ENCODE measurements around the gene SCN2B.

Gene SCN2B

DNA sequence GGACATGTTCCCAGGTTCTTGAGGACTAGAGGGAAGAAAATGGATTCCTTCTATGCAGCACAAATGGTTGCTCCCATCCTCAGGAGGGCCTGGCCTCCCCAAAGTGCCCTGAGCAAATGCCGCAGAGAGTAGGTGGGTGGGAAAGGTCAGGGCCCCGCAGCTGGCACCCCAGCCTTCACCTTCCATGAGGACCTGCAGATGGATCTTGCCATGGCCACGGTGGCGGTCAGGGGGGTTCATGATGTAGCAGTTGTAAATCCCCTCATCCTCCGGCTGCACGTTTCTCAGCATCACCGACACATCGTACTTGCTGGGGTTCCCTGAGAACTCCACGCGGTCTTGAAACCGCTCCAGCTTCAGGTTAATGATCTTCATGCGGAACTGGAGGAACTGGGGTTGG is 8.5 kb downstream of the SCN2B start:
- H3K27ac ChIP-seq (ENCODE audit: low read length) = no peak overlapping the region
- no peak for DNase-seq (ENCODE audit: low read depth, low spot score)
- no peak overlapping the region for H3K4me3 ChIP-seq (ENCODE audit: low read length)
- H3K36me3 ChIP-seq (ENCODE audit: control insufficient read depth, insufficient read depth, low read length) = no peaks in the 10 kb centered on the region
- peaks cover 17% of the 10 kb centered on the region for H3K27me3 ChIP-seq (ENCODE audit: control insufficient read depth, insufficient read depth, low read length)
- WGBS (ENCODE audit: insufficient coverage, insufficient read length) = no CpG with 5 or more reads among the region's 12 CpGs
- H3K9me3 ChIP-seq (ENCODE audit: control insufficient read depth, insufficient read depth, low read length) = no peaks in the 10 kb centered on the region
- peaks cover 13% of the 10 kb centered on the region; the same call in 1 of the 2 replicates for H3K4me1 ChIP-seq (ENCODE audit: control insufficient read depth, insufficient read depth, low read length)

DNA sequence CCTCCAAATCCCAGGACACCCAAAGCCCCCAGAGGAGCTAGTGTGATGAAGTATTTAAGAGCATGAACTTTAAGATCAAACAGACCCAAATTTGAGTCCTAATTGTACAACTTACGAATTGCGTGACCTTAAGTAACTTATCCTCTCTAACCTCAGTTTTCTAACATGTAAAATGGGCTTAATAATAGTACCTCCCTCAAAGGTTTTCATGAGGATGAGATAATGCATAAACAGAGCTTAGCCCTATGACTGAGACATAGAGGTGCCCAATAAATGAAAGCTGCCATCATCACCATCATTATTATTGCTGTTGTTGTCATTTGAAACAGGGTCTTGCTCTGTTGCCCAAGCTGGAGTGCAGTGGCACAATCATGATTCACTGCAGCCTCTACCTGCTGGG is 9.2 kb downstream of the SCN2B start:
- no peaks in the 10 kb centered on the region for H3K36me3 ChIP-seq (ENCODE audit: control insufficient read depth, insufficient read depth, low read length)
- no peak overlapping the region for H3K27ac ChIP-seq (ENCODE audit: low read length)
- DNase-seq (ENCODE audit: low read depth, low spot score) = no peak
- H3K9me3 ChIP-seq (ENCODE audit: control insufficient read depth, insufficient read depth, low read length) = no peaks in the 10 kb centered on the region
- no peak overlapping the region for H3K4me3 ChIP-seq (ENCODE audit: low read length)
- peaks cover 16% of the 10 kb centered on the region for H3K27me3 ChIP-seq (ENCODE audit: control insufficient read depth, insufficient read depth, low read length)
- H3K4me1 ChIP-seq (ENCODE audit: control insufficient read depth, insufficient read depth, low read length) = peaks cover 13% of the 10 kb centered on the region; the same call in 1 of the 2 replicates
- WGBS (ENCODE audit: insufficient coverage, insufficient read length) = no CpG with 5 or more reads among the region's 2 CpGs

DNA sequence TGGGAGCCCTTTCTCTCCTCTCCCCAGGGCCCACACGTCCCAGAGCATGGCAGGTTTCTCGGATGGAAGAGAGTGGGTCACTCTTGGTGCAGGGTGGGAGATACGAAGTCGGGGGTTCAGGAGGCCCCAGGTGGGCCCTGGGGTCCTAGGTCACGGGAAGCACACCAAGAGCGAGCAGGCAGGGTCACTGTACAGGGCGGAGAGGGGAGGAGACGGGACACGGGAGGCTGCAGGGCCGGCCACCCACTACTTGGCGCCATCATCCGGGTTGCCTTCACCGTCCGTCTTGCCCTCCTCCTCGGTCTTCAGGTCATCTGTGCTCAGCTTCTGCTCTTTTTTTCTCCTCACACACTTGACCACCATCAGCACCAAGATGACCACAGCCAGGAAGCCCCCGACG is 9.8 kb downstream of the SCN2B start:
- H3K27me3 ChIP-seq (ENCODE audit: control insufficient read depth, insufficient read depth, low read length) = peaks cover 17% of the 10 kb centered on the region
- no peak overlapping the region for H3K4me3 ChIP-seq (ENCODE audit: low read length)
- no CpG with 5 or more reads among the region's 17 CpGs for WGBS (ENCODE audit: insufficient coverage, insufficient read length)

DNA sequence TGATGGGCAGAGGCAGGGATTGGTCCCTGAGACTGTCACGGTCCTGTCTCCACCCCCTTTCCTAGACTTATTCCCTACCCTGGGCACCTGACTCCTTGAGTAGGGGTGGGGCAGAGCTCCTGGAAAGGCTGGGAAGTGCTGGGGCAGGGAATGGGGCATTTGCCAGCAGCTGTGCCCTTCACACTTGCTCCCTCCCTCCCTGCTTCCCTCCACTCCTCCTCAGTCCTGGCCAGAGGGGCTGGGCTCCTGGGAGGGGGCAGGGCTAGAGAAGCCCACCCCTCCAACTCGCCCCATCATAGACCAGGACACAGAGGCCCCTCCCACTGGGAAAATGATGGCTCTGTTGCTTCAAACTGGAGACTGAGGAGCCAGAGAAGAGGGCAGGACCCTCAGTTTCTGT is 11.6 kb downstream of the SCN2B start:
- DNase-seq (ENCODE audit: low read depth, low spot score) = no peak
- Histone ChIP-seq H3K4me1 (ENCODE audit: control insufficient read depth, insufficient read depth, low read length) (peaks cover 6% of the 10 kb centered on the region; the same call in 1 of the 2 replicates), H3K9me3 (ENCODE audit: control insufficient read depth, insufficient read depth, low read length) (no peaks in the 10 kb centered on the region), H3K27ac (ENCODE audit: low read length) (no peak overlapping the region), H3K4me3 (ENCODE audit: low read length) (no peak overlapping the region), H3K27me3 (ENCODE audit: control insufficient read depth, insufficient read depth, low read length) (peaks cover 3% of the 10 kb centered on the region; the same call in 1 of the 2 replicates), H3K36me3 (ENCODE audit: control insufficient read depth, insufficient read depth, low read length) (no peaks in the 10 kb centered on the region)
- no CpG with 5 or more reads among the region's 2 CpGs for WGBS (ENCODE audit: insufficient coverage, insufficient read length)

More for the DNA sequence above, 9.8 kb downstream of the SCN2B start:
- no peak for DNase-seq (ENCODE audit: low read depth, low spot score)
- Histone ChIP-seq H3K9me3 (ENCODE audit: control insufficient read depth, insufficient read depth, low read length) (no peaks in the 10 kb centered on the region), H3K36me3 (ENCODE audit: control insufficient read depth, insufficient read depth, low read length) (no peaks in the 10 kb centered on the region), H3K4me1 (ENCODE audit: control insufficient read depth, insufficient read depth, low read length) (peaks cover 11% of the 10 kb centered on the region; the same call in 1 of the 2 replicates), H3K27ac (ENCODE audit: low read length) (no peak overlapping the region)

DNA sequence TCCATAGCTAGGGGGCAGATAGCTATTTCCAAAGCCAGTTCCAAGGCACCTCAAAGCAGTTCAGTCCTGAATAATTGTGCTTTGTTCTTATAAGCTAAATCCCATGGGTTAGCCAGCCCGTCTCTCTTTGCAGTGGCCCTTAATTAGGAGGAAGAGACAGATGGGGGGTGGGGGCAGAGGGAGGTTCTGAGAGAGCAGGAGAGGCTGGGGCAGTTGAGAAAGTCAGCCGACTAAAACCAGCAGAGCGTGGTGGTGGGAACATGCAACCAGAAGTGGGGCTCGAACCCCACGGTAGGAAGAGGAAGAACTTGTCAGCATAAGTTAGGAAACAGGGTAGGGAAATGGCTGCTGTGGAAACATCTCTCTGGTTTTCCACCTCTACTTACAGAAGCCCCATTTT is 12.9 kb downstream of the SCN2B start:
- Histone ChIP-seq H3K4me3 (ENCODE audit: low read length) (no peak overlapping the region), H3K27ac (ENCODE audit: low read length) (no peak overlapping the region), H3K36me3 (ENCODE audit: control insufficient read depth, insufficient read depth, low read length) (no peaks in the 10 kb centered on the region), H3K27me3 (ENCODE audit: control insufficient read depth, insufficient read depth, low read length) (peaks cover 2% of the 10 kb centered on the region; the same call in 1 of the 2 replicates), H3K9me3 (ENCODE audit: control insufficient read depth, insufficient read depth, low read length) (no peaks in the 10 kb centered on the region), H3K4me1 (ENCODE audit: control insufficient read depth, insufficient read depth, low read length) (peaks cover 6% of the 10 kb centered on the region; the same call in 1 of the 2 replicates)
- no CpG with 5 or more reads among the region's 5 CpGs for WGBS (ENCODE audit: insufficient coverage, insufficient read length)
- DNase-seq (ENCODE audit: low read depth, low spot score) = no peak

DNA sequence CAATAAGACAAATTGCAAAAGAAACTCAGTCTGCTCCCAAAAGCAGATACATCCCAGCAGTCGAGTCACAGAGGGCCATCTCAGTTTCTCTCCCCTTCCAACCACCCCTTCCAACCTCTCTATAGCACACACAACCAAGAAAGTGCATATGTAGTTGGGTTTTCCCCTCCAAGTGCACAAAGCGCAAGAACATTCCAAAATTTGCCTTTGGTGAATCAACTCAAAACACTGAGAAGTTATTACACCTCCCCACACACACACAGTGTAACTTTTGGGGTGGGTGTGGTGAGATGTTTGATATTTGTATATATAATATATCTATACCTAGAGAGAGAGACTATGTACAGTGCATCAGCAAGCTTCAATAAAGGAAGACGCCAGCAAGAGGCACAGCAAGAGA is 13.6 kb downstream of the SCN2B start:
- Histone ChIP-seq H3K4me3 (ENCODE audit: low read length) (no peak overlapping the region), H3K9me3 (ENCODE audit: control insufficient read depth, insufficient read depth, low read length) (no peaks in the 10 kb centered on the region), H3K36me3 (ENCODE audit: control insufficient read depth, insufficient read depth, low read length) (no peaks in the 10 kb centered on the region), H3K27me3 (ENCODE audit: control insufficient read depth, insufficient read depth, low read length) (peaks cover 7% of the 10 kb centered on the region; the same call in 1 of the 2 replicates), H3K27ac (ENCODE audit: low read length) (no peak overlapping the region), H3K4me1 (ENCODE audit: control insufficient read depth, insufficient read depth, low read length) (peaks cover 6% of the 10 kb centered on the region; the same call in 1 of the 2 replicates)
- no CpG with 5 or more reads among the region's 3 CpGs for WGBS (ENCODE audit: insufficient coverage, insufficient read length)
- DNase-seq (ENCODE audit: low read depth, low spot score) = no peak

DNA sequence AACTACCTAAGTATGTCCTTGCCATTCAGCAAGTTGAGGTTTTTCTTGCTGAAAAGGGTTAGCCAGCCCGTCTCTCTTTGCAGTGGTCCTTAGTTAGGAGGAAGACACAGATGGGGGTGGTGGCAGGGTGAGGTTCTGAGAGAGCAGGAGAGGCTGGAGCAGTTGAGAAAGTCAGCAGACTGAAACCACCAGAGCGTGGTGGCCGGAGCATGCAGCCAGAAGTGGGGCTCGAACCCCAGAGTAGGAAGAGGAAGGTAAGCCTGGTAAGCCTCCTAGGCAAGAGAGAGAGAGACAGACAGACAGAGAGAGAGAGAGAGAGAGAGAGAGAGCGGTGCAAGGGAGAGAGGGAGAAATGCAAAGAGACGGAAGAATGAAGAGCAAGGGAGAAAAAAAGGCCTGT is 14.7 kb downstream of the SCN2B start:
- no CpG with 5 or more reads among the region's 6 CpGs for WGBS (ENCODE audit: insufficient coverage, insufficient read length)
- Histone ChIP-seq H3K27me3 (ENCODE audit: control insufficient read depth, insufficient read depth, low read length) (peaks cover 15% of the 10 kb centered on the region; the same call in 1 of the 2 replicates), H3K4me1 (ENCODE audit: control insufficient read depth, insufficient read depth, low read length) (peaks cover 12% of the 10 kb centered on the region), H3K27ac (ENCODE audit: low read length) (no peak overlapping the region), H3K4me3 (ENCODE audit: low read length) (no peak overlapping the region), H3K9me3 (ENCODE audit: control insufficient read depth, insufficient read depth, low read length) (no peaks in the 10 kb centered on the region), H3K36me3 (ENCODE audit: control insufficient read depth, insufficient read depth, low read length) (no peaks in the 10 kb centered on the region)
- no peak for DNase-seq (ENCODE audit: low read depth, low spot score)

DNA sequence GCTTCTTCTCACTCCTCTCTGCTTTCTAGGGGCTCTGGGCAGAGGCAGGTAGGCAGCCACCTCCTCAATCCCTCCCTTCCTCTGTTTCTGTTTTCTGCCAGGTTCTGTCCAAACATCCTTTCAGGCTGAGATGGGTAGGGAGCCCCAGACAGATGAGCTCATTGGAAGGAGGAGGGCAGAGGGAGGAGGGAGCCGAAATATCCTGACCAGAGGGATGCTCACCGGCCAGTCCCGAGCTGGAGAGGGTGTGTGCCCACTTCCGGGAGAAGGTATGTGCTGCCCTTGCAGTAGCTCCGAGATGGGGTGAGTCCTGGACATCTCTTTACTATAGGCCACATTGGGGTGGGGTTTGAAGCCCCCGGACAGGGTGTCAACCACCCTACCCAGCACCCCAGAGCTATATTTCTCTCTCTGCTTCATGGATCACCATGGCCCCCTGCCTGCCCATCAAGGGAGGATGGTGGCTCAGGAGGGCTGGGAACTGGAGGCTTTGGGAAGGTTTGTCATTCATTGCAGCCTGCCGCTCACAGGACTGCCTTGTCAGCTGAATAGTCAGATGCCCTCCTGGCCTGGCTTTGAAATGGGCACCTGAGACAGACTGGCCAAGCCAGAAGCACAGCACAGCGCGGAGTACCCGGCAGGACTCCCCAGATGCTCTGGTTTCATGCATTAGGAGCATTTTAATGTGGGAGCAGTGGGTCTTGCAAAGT is 19.1 kb downstream of the SCN2B start:
- peaks cover 47% of the 10 kb centered on the region for H3K27me3 ChIP-seq (ENCODE audit: control insufficient read depth, insufficient read depth, low read length)
- no peaks in the 10 kb centered on the region for H3K9me3 ChIP-seq (ENCODE audit: control insufficient read depth, insufficient read depth, low read length)
- WGBS (ENCODE audit: insufficient coverage, insufficient read length) = no CpG with 5 or more reads among the region's 10 CpGs
- H3K27ac ChIP-seq (ENCODE audit: low read length) = no peak overlapping the region
- no peak for DNase-seq (ENCODE audit: low read depth, low spot score)
- H3K4me3 ChIP-seq (ENCODE audit: low read length) = no peak overlapping the region; the same call in 1 of the 2 replicates
- no peaks in the 10 kb centered on the region for H3K36me3 ChIP-seq (ENCODE audit: control insufficient read depth, insufficient read depth, low read length)
- peaks cover 16% of the 10 kb centered on the region for H3K4me1 ChIP-seq (ENCODE audit: control insufficient read depth, insufficient read depth, low read length)

DNA sequence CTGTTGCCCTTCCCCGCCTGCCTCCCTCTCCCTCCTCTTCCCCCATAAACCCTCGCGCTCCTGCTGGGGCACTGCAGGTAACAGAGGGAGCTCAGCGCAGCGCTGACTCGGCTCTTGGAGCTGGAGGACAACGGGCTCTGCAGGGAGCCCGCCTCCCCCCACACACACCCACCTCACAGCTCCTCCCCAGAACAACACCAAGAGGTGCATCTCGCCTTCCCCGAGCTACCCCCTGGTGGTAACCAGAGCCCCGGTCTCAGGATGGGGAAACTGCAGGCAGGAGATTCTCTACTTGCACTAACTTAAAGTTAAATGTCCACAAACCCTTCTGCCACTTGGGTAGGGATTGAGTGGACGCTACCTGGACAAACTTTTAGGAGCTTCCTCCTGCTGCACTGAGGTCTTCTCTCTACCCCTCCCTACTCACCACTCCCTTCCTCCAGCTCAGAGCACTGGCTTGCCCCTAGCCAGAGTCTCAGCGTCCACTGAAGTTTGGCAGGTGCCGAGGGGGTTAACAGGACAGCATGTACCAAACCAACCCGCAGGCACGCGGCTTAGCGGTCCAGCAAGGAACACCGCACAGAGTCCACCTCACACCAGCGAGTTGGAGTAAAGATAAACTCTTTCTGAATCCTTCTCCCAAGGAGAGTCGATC is 19.8 kb downstream of the SCN2B start:
- H3K4me3 ChIP-seq (ENCODE audit: low read length) = peak overlapping the region; percentile 9; the same call in 1 of the 2 replicates
- WGBS (ENCODE audit: insufficient coverage, insufficient read length) = no CpG with 5 or more reads among the region's 21 CpGs
- H3K9me3 ChIP-seq (ENCODE audit: control insufficient read depth, insufficient read depth, low read length) = no peaks in the 10 kb centered on the region
- H3K36me3 ChIP-seq (ENCODE audit: control insufficient read depth, insufficient read depth, low read length) = no peaks in the 10 kb centered on the region
- peaks cover 16% of the 10 kb centered on the region for H3K4me1 ChIP-seq (ENCODE audit: control insufficient read depth, insufficient read depth, low read length)
- DNase-seq (ENCODE audit: low read depth, low spot score) = no peak
- H3K27me3 ChIP-seq (ENCODE audit: control insufficient read depth, insufficient read depth, low read length) = peaks cover 51% of the 10 kb centered on the region
- no peak overlapping the region for H3K27ac ChIP-seq (ENCODE audit: low read length)

DNA sequence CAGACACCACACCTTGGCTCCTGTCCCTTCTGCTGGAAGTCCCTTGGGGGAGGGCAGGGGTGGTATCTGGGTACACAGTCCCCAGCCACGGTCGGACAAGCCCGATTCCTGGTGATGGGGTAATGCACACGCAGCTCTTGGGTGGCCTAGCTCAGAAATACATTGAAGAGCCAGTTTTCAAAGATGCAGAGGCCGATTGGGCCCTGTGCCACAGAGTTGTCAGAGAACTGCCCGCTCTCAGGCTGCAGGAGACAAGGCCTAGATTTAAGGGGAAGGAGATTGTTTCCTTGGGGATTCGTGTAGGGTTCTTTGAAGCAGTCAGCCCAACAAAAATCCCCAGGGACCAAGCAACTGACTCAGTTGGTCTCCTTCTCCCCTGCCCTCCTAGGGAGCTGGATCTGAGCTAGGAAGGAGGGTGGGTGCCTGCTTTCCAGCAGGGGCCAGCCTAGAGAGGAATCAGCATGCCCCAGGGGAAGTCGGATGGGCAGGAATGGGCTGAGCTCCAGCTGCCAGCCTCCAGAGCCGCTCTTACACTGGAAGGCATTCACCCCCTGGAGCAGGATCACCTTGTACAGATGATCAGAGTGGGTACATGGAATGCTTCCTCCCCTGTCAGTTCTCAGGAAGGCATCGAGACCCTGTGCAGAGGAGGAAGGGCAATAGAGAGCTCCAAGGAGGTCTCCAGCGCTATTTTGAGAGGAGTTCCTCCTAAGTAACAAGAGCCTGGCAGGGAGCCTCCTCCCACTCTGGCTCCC is 20.5 kb downstream of the SCN2B start:
- no CpG with 5 or more reads among the region's 11 CpGs for WGBS (ENCODE audit: insufficient coverage, insufficient read length)
- DNase-seq (ENCODE audit: low read depth, low spot score) = no peak
- H3K36me3 ChIP-seq (ENCODE audit: control insufficient read depth, insufficient read depth, low read length) = no peaks in the 10 kb centered on the region
- H3K27me3 ChIP-seq (ENCODE audit: control insufficient read depth, insufficient read depth, low read length) = peaks cover 56% of the 10 kb centered on the region
- H3K27ac ChIP-seq (ENCODE audit: low read length) = no peak overlapping the region
- H3K4me1 ChIP-seq (ENCODE audit: control insufficient read depth, insufficient read depth, low read length) = peaks cover 16% of the 10 kb centered on the region
- H3K4me3 ChIP-seq (ENCODE audit: low read length) = no peak overlapping the region
- no peaks in the 10 kb centered on the region for H3K9me3 ChIP-seq (ENCODE audit: control insufficient read depth, insufficient read depth, low read length)
